ENCODE measurements around the gene FAM168A. TPM values are rescaled to one million over a fixed set of nuclear protein-coding genes. Genes with fewer than 3 reads are reported as not detected.

The FAM168A gene
- total and polyA plus RNA-seq, 4 donors, result 4.8 to 14.6 (median 9.1) TPM

- Histone ChIP-seq H3K9me3 (ENCODE audit: control insufficient read depth in 4 of 4, low read length in 3 of 4) (no peaks in the 10 kb centered on the region), H3K27ac (ENCODE audit: low read depth in 1 of 2, low read length in 2 of 2) (no peak overlapping the region), H3K4me3 (ENCODE audit: low read depth in 1 of 3, low read length in 3 of 3) (no peak overlapping the region), H3K27me3 (ENCODE audit: control insufficient read depth in 4 of 4, insufficient read depth in 4 of 4, low read length in 3 of 4) (no peaks in the 10 kb centered on the region), H3K4me1 (ENCODE audit: control insufficient read depth in 4 of 4, insufficient read depth in 4 of 4, low read length in 3 of 4) (no peaks in the 10 kb centered on the region), H3K36me3 (ENCODE audit: control insufficient read depth in 4 of 4, insufficient read depth in 3 of 4, low read depth in 1 of 4, low read length in 3 of 4) (no peaks in the 10 kb centered on the region), H3K9ac (ENCODE audit: low read depth in 1 of 2, low read length in 2 of 2) (no peak overlapping the region)
- DNase-seq (ENCODE audit: low spot score), result no peak
- TF ChIP-seq SP1 (IDR thresholded peaks at IDR 0.05), result no peak
- TF ChIP-seq YY1 (IDR thresholded peaks at IDR 0.05), result no peak
- no peak for TF ChIP-seq RXRA (IDR thresholded peaks at IDR 0.05)
- TF ChIP-seq RAD21 (IDR thresholded peaks at IDR 0.05), result no peak
- no peak for TF ChIP-seq ZBTB33 (IDR thresholded peaks at IDR 0.05)
- TF ChIP-seq NR2F2 (IDR thresholded peaks at IDR 0.05), result no peak
- TF ChIP-seq FOXA1 (IDR thresholded peaks at IDR 0.05), result no peak
- TF ChIP-seq ATF3 (IDR thresholded peaks at IDR 0.05), result no peak
- no peak for TF ChIP-seq FOXA2 (IDR thresholded peaks at IDR 0.05)
- TF ChIP-seq CTCF (IDR thresholded peaks at IDR 0.05; ENCODE audit: low read depth, low read length, missing input control), result no peak
- TF ChIP-seq MAX (IDR thresholded peaks at IDR 0.05), result no peak
- no peak for TF ChIP-seq TAF1 (conservative IDR thresholded peaks at IDR 0.05)
- no peak for TF ChIP-seq HNF4G (IDR thresholded peaks at IDR 0.05)
- no peak for TF ChIP-seq HNF4A (conservative IDR thresholded peaks at IDR 0.05)
- no peak for TF ChIP-seq GABPA (IDR thresholded peaks at IDR 0.05 in 1 of 2, conservative IDR thresholded peaks at IDR 0.05 in 1 of 2)
- TF ChIP-seq REST (IDR thresholded peaks at IDR 0.05), result no peak
- TF ChIP-seq JUND (IDR thresholded peaks at IDR 0.05), result no peak
- no peak for TF ChIP-seq EGR1 (IDR thresholded peaks at IDR 0.05; ENCODE audit: low read depth in 2 of 2)
- WGBS, result 92% methylated on average over 8 of the region's 8 CpGs
Observed at GRCh38 chr11:73360743-73361369, 237.1 kb downstream of the FAM168A start.

All from liver (tissue), 9 donors.